GM12872 (cell line): ENCODE data around the gene CFAP100.

Source experiments
- TF ChIP-seq, protein P1 (sequence below): IDR thresholded peaks from 3 replicates; pipeline ENCODE4 v1.5.1; 2011; ENCODE audit warnings: low read depth, mild to moderate bottlenecking, low read length, moderate library complexity; ENCODE audit not compliant: insufficient read depth

Gene CFAP100

DNA sequence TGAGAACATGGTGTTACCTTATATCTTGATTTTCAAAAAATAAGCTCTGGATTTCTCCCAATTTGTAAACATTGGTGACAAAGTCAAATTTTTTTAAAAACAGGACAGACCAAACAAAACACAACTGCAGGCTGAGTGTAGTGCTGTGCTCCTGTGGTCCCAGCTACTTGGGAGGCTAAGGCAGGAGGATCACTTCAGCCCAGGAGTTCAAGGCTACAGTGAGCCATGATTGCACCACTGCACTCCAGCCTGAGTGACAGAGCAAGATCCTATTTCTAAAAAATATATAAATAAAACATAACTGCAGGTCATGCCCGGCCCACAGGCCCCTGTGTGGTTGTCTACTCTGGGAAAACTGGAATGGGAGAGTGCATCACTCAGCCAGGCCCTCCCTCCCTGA lies 84.9 kb downstream of the CFAP100 start:
- TF ChIP-seq, protein P1, sequence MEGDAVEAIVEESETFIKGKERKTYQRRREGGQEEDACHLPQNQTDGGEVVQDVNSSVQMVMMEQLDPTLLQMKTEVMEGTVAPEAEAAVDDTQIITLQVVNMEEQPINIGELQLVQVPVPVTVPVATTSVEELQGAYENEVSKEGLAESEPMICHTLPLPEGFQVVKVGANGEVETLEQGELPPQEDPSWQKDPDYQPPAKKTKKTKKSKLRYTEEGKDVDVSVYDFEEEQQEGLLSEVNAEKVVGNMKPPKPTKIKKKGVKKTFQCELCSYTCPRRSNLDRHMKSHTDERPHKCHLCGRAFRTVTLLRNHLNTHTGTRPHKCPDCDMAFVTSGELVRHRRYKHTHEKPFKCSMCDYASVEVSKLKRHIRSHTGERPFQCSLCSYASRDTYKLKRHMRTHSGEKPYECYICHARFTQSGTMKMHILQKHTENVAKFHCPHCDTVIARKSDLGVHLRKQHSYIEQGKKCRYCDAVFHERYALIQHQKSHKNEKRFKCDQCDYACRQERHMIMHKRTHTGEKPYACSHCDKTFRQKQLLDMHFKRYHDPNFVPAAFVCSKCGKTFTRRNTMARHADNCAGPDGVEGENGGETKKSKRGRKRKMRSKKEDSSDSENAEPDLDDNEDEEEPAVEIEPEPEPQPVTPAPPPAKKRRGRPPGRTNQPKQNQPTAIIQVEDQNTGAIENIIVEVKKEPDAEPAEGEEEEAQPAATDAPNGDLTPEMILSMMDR: no peak

DNA sequence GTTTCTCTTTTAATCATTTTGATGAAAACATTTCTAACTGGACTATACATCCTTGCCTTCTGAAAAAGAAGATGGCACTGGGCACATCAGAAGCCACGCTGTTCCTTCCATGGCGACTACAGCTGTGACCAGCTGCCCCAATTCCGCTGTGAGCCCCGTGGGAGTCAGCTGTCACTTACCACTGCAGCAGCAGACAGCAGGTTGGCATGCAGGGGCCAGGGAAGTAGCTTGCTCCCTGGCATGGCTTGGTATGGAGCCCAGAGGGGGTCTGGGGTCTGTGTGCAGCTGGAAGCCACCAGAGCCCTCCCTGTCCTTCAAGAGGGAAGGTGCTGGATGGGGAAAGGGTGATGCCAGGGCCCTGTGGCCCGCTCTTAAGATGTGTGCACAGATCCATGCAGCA lies 85.5 kb downstream of the CFAP100 start:
- TF ChIP-seq, protein P1: no peak

DNA sequence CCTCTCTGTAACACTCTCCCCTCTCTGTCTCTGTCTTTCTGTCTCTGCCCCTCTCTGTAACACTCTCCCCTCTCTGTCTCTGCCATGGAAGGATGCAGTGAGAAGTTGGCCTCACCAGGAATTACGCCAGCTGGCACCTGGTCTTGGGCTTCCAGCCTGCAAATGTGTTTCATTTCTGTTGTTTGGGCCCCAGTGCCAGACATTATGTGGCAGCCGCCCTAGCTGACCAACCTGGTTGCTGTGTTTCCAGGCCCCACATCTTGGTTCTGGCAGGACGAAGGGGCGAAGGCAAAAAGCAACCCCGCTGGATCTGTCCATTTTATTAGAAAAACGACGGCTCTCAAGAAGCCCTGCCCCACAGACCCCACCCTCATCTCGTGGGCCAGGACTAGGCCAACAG lies 86.2 kb downstream of the CFAP100 start:
- TF ChIP-seq, protein P1: no peak

DNA sequence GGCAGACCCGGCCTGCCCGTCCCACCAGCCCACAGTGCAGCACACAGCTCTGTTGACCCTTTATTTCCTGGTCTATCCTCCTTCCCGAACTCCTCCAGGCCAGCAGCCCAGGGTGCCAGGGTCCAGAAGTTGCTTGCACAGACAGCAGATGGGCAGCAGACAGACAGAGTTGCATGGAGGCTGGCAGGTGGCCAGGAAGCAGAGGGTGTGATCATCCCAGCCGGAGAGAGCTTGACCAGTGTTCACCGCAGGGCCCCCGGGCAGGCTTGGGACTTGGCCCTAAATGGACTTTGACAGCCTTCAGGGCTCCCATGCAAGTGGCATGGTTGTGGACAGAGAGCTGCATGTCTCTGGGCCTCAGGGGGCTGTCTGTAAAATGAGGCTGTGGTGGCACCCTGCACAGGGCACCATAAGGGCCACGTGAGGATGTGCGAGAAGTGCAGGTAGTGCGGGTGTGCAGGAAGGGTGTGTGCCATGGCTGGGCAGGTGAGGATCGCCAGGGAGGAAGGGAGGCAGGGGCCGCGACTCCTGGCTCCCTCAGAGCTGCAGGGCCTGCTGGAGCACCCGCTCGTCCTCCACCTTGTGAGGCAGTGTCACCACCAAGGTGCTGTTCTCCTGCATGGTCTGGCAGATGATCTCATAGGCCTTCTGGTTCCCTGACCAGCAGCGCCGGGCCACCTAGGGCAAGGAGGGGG lies 87.2 kb downstream of the CFAP100 start:
- TF ChIP-seq, protein P1: no peak

DNA sequence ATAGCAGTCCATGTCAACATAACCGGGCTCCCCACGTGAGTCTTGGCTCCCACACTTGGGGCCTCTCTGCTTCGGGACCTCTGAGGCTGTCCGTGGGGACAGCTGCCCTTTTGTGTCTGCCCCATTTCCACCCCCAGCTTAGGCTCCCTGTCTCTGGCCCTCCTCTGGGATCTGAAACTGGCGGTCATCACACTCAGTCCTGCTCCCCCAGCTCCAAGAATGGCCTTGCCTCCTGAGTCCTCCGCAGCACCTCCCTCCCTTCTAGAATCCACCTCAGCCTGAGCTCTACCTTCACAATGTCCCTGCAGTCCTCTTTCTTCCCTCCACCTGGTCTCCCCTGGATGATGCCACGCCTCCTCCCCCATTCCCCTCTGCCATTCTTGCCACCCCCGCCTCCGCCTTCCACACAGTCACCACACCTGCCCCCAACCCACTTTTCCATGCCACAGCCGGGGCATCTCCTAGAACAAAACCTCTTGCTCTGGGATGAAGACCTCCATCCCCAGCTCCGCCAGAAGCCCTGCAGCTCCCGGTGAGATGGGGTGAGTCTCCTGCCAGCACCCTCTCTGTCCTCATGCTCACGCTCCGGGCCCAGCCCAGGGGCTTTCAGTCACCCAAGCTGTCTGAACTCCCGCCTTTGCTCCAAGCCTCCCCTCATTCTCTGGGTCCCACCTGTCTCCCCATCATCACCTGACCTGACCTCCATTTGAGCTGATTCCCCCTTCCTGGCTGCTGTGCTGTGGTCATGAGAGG lies 88.0 kb downstream of the CFAP100 start:
- TF ChIP-seq, protein P1: no peak

DNA sequence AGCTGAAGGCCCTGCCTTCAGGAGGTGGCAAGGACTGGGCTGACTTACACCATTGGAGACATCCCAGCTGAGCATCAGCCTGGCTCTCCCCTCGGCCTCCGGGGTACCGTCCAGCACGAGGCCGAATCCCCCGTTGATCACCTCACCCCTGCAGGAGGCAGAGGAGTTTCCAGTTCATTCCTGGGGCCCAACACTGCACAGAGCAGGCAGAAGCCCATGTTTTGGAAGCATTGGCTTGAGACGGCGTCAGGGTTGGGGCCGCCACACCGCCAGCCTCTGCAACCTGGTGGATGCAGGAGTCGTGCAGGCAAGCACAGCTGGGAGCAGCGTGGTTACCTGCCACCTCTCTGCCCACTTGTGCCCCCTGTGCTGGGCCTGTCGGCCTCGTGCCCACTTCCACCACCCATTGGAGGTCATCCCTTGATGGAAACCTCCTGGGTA lies 88.6 kb downstream of the CFAP100 start:
- TF ChIP-seq, protein P1: no peak

DNA sequence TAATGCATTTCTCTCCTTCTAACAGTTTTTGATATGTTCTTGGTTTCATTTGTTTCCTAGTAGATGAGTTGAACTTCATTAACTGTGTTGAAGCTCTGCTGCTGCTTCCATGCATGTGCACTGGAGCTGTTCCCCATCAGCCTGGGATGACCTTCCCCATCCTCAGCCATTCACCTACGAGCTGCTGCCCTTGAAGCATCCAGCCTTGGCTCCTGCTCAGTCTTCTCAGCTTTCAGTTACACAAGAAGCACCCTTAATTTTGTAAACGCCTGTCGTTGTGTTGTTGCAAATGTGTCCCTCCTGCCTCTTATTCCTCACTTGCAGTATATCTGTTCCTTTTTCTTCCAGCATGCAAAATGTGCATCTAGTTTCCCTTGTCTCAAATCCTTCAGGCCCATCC lies 89.4 kb downstream of the CFAP100 start:
- TF ChIP-seq, protein P1: no peak
